AG20443 (cell line): ENCODE results near the gene AVPR1A.
A peak's percentile ranks its signal among the peaks of the same experiment; 100 is the strongest.
"Not testable (repeated sequence)": the region's sequence is repeated elsewhere in the genome, so short reads cannot be mapped to it uniquely, and the experiment has no call there.

Source experiments
- DNase-seq: peaks from one replicate; pipeline ENCODE4 v3.0.0; 2012; ENCODE audit warnings: low spot score, mixed read lengths

Gene AVPR1A

GRCh38 chr12:63150713-63151622 is at the start of gene AVPR1A:
Gene AVPR1A (minus strand): TSS chr12:63151201. CDS start chr12:63150836, 365 bp downstream.
- peak; percentile 22 for DNase-seq

- no peak for DNase-seq
Measured at GRCh38 chr12:63196168-63196567, 45.2 kb upstream of the AVPR1A start.

- DNase-seq = no peak
Measured at GRCh38 chr12:63179224-63179623, 28.2 kb upstream of the AVPR1A start.

- no peak for DNase-seq
Measured at GRCh38 chr12:63170321-63170720, 19.3 kb upstream of the AVPR1A start.

GRCh38 chr12:63167741-63168140 is 16.7 kb upstream of the AVPR1A start:
- DNase-seq = not testable (repeated sequence)

- DNase-seq = no peak
Measured at GRCh38 chr12:63164911-63165310, 13.9 kb upstream of the AVPR1A start.

- DNase-seq = no peak
Measured at GRCh38 chr12:63163541-63163940, 12.5 kb upstream of the AVPR1A start.

- no peak for DNase-seq
Measured at GRCh38 chr12:63155375-63155774, 4.4 kb upstream of the AVPR1A start.

- no peak for DNase-seq
Measured at GRCh38 chr12:63154560-63154959, 3.6 kb upstream of the AVPR1A start.

GRCh38 chr12:63152321-63152700 is 1.3 kb upstream of the AVPR1A start:
- no peak for DNase-seq

GRCh38 chr12:63151623-63152320 is 771 bp upstream of the AVPR1A start:
- DNase-seq = peak; percentile 72

GRCh38 chr12:63149909-63150712 is 890 bp downstream of the AVPR1A start:
- DNase-seq = peak; percentile 20

GRCh38 chr12:63144556-63144955 is 6.4 kb downstream of the AVPR1A start:
- no peak for DNase-seq

- DNase-seq = no peak
Measured at GRCh38 chr12:63138488-63138887, 12.5 kb downstream of the AVPR1A start.

GRCh38 chr12:63133981-63134380 is 17.0 kb downstream of the AVPR1A start:
- no peak for DNase-seq

- DNase-seq = no peak
Measured at GRCh38 chr12:63132201-63132600, 18.8 kb downstream of the AVPR1A start.

GRCh38 chr12:63129927-63130326 is 21.1 kb downstream of the AVPR1A start:
- DNase-seq = no peak

GRCh38 chr12:63124778-63125177 is 26.2 kb downstream of the AVPR1A start:
- DNase-seq = peak; percentile 26

- peak; percentile 43 for DNase-seq
Measured at GRCh38 chr12:63103494-63104131, 47.4 kb downstream of the AVPR1A start.

GRCh38 chr12:63101920-63102319 is 49.1 kb downstream of the AVPR1A start:
- no peak for DNase-seq

- no peak for DNase-seq
Measured at GRCh38 chr12:63098851-63099250, 52.1 kb downstream of the AVPR1A start.
